Rectal smooth muscle tissue (tissue), 1 donor: ENCODE data around the gene PRPF40A.

ENCODE experiments used
- H3K27ac ChIP-seq: one replicate; pipeline ENCODE4 v1.7.0; 2013; ENCODE audit warnings: low read depth, low read length, inconsistent platforms
- H3K27me3 ChIP-seq: one replicate; pipeline ENCODE4 v1.7.0; 2013; ENCODE audit warnings: low read length; ENCODE audit not compliant: control insufficient read depth, insufficient read depth
- H3K36me3 ChIP-seq: one replicate; pipeline ENCODE4 v1.7.0; 2013; ENCODE audit warnings: low read length; ENCODE audit not compliant: control insufficient read depth, insufficient read depth
- H3K4me1 ChIP-seq: one replicate; pipeline ENCODE4 v1.7.0; 2013; ENCODE audit warnings: low read length; ENCODE audit not compliant: control insufficient read depth, insufficient read depth
- H3K4me3 ChIP-seq: one replicate; pipeline ENCODE4 v1.7.0; 2013; ENCODE audit warnings: low read length
- H3K9ac ChIP-seq: one replicate; pipeline ENCODE4 v1.7.0; 2013; ENCODE audit warnings: low read length

PRPF40A gene

DNA sequence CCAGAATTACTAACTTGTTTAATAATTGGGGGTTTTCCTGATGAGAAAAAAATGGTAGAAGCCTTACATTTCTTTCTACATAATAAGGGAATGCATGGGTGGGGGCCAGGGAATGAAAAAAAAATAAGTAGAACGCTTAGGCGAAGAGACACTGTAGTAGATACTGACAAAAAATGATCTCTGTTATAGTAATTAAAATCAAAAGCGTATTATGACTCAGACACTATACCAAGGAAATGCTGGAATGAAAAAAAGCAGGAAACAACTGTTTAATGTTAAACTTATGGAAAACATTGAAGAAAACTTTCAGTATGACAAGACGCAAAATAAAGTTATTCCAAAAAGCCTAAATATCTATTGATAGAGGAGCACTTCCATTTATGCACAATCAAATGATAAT, 42.9 kb downstream of the PRPF40A start:
- H3K4me3 ChIP-seq, result no peak overlapping the region
- H3K9ac ChIP-seq, result no peak overlapping the region
- no peaks in the 10 kb centered on the region for H3K27me3 ChIP-seq
- no peak overlapping the region for H3K27ac ChIP-seq
- H3K36me3 ChIP-seq, result peaks cover 12% of the 10 kb centered on the region
- no peaks in the 10 kb centered on the region for H3K4me1 ChIP-seq

DNA sequence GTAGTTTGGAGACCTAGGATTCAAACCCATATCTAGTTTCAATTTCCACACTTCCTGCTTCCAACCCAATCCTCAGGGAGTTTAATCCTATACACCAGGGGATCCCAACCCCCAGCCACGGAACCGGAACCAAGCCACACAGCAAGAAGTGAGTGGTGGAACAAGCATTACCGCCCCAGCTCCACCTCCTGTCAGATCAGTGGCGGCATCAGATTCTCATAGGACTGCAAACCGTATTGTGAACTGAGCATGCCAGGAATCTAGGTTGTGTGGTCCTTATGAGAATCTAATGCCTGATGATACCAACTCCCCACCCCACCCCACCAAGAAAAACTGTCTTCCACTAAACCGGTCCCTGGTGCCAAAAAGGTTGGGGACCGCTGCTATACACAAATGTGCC, 52.5 kb downstream of the PRPF40A start:
- no peak overlapping the region for H3K27ac ChIP-seq
- H3K4me1 ChIP-seq, result no peaks in the 10 kb centered on the region
- H3K9ac ChIP-seq, result no peak overlapping the region
- peaks cover 20% of the 10 kb centered on the region for H3K36me3 ChIP-seq
- H3K4me3 ChIP-seq, result no peak overlapping the region
- no peaks in the 10 kb centered on the region for H3K27me3 ChIP-seq

DNA sequence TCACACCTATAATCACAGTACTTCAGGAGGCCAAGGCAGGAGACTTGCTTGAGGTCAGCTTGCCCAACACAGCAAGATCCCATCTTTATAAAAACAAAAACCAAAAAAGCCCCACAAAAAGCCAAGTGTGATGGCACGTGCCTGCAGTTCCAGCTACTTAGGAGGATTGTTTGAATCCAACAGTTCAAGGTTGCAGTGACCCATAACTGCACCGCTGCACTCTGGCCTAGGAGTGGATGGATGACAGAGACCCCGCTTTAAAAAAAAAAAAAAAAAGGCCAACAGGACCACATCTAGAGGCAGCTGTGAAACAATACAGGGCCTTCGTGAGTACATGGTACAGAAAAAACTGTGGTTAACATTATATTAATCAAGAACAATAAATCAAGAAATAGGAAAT, 56.2 kb downstream of the PRPF40A start:
- no peak overlapping the region for H3K9ac ChIP-seq
- no peak overlapping the region for H3K4me3 ChIP-seq
- H3K27ac ChIP-seq, result no peak overlapping the region
- no peaks in the 10 kb centered on the region for H3K4me1 ChIP-seq
- H3K27me3 ChIP-seq, result no peaks in the 10 kb centered on the region
- peaks cover 18% of the 10 kb centered on the region for H3K36me3 ChIP-seq

DNA sequence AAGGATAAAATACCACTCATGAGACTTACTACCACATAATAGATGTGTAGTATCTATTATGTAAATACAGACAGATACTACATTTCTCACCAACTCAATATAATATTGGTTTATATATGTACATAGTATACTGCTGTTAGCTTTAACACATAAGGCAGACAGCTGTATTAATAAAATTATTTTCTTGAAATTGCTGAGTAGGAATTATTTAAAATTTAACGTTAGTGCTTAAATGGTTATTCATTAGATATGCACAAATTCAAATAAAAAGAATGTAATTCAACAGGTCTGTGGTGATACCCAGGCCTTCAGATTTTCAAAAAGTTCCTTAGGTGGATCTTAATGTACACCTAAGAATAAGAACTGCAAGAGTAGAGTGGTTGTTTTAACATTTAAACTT, 59.0 kb downstream of the PRPF40A start:
- Histone ChIP-seq H3K27me3 (no peaks in the 10 kb centered on the region), H3K27ac (no peak overlapping the region), H3K4me1 (no peaks in the 10 kb centered on the region), H3K4me3 (no peak overlapping the region), H3K36me3 (peaks cover 12% of the 10 kb centered on the region), H3K9ac (no peak overlapping the region)

DNA sequence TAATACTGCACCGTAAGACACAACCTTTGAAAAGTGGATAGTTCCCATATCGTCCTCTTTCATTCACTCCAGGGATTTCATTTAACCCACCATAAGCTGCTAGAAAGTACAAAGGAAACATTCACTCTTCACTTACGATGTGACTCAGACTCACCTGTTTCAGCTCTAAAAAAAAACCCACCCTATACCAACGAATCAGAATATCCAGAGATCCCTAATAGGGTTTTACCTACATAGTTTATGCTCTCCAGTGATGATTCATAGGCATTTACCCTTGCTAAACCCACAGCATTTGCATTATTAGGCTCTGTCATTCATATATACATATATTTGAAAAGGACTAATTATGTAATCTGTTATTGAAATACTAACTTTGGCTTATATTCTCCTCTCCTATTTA, 60.2 kb downstream of the PRPF40A start:
- Histone ChIP-seq H3K27me3 (no peaks in the 10 kb centered on the region), H3K4me1 (no peaks in the 10 kb centered on the region), H3K4me3 (no peak overlapping the region), H3K9ac (no peak overlapping the region), H3K36me3 (peaks cover 12% of the 10 kb centered on the region), H3K27ac (no peak overlapping the region)

DNA sequence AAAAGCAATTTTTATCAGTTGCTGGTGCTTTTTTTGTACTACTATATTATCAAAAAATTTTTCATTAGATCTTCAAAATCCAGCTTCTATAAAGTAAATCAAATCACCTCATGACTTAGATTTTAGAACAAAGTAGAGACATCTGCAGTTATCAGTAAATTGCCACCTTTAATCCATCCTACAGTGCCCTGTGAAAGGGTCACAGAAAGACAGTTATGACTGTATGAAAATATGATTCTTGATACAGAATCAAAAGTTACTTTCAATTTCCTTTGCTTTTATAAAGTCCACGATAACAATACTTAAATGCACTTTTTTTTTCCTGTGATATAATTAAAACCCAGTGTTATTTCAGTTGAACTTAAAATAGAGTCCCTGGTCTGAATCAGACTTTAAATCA, 61.4 kb downstream of the PRPF40A start:
- peaks cover 10% of the 10 kb centered on the region for H3K36me3 ChIP-seq
- no peak overlapping the region for H3K4me3 ChIP-seq

DNA sequence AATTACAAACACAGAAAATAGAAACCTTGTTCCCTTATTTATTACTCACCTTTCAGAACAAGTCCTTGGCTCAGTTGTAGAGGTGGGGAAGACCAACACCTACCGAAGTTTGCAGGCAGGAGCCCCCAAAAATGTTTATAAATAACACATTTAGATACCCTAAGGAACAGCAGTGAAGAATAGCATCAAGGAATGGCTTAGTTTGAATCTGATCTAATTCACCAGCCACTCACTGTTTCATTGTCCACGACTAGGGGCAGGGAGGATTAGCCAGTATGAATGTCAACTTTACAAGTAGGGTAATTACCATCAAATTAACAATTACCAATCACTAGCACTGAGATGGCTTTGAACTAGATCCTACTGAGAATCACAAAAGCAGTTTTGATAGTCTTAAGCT, 65.4 kb downstream of the PRPF40A start:
- H3K27ac ChIP-seq, result no peak overlapping the region
- no peaks in the 10 kb centered on the region for H3K36me3 ChIP-seq
- peaks cover 4% of the 10 kb centered on the region for H3K4me1 ChIP-seq
- H3K4me3 ChIP-seq, result no peak overlapping the region
- H3K27me3 ChIP-seq, result no peaks in the 10 kb centered on the region
- no peak overlapping the region for H3K9ac ChIP-seq

More for the DNA sequence above, 61.4 kb downstream of the PRPF40A start:
- Histone ChIP-seq H3K9ac (no peak overlapping the region), H3K4me1 (no peaks in the 10 kb centered on the region), H3K27me3 (no peaks in the 10 kb centered on the region), H3K27ac (no peak overlapping the region)

DNA sequence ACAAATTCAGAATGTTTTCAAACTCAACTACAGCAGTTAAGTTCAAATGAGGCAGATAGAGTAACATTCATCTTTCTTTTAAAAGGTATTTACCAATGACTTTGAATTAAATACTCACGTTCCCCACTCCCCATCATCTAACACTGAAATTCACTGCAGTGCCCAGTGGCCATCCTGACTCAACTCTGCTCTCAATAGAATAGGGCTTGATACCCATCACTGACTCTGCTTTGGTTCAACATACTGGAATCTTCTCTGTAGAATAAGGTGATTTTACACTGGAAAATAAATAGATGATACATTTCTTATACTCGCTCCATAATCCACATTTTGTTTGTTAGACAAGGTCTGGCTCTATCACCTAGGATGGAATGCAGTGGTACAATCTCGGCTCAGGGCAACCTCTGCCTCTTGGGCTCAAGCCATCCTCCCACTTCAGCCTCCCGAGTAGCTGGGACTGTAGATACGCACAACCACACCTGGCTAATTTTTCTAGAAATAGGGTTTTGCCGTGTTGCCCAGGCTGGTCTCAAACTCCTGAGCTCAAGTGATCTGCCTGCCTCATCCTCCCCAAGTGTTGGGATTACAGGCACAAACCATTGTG, 66.4 kb downstream of the PRPF40A start:
- H3K4me1 ChIP-seq, result peaks cover 4% of the 10 kb centered on the region
- no peak overlapping the region for H3K27ac ChIP-seq
- H3K9ac ChIP-seq, result no peak overlapping the region
- H3K36me3 ChIP-seq, result no peaks in the 10 kb centered on the region
- H3K4me3 ChIP-seq, result no peak overlapping the region
- no peaks in the 10 kb centered on the region for H3K27me3 ChIP-seq

DNA sequence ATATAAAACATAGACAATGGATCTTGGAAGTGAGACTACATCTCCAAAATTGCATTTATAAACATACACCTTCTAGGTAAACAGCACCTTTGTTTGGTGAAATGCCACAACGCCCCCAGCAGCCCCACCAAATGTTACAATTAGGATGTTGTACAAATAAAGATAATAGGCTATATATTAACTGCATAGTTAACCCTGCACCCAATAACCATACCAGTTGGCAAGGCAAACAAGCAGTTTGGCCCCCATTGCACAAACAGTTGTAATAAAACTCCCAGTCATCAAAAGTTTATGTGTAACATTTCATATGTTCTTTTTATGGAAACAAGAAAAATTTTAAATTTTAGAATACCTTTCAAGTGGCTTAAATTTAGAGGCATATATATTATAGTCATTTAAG, 67.3 kb downstream of the PRPF40A start:
- H3K4me1 ChIP-seq, result peaks cover 4% of the 10 kb centered on the region
- H3K36me3 ChIP-seq, result peaks cover 3% of the 10 kb centered on the region
- no peaks in the 10 kb centered on the region for H3K27me3 ChIP-seq
- H3K9ac ChIP-seq, result no peak overlapping the region
- no peak overlapping the region for H3K4me3 ChIP-seq
- H3K27ac ChIP-seq, result no peak overlapping the region

DNA sequence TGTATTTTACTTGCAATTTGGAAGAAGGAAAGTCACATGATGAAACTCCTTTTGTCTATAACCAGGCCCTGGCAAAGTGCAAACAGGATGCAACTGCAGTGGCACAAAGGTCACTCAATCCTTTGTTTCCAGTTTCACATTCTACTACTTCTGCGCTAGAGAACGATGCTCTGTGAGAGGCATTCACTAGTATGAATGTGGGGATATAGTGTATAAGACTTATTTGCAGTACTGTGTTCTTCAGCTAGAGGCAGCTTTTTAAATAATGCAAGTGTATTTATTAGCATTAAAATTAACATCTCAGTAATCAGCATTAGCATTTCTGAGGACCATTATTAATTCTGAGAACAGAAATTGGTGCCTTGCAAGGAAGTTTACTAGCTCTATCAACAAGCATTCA, 68.9 kb downstream of the PRPF40A start:
- Histone ChIP-seq H3K36me3 (peaks cover 3% of the 10 kb centered on the region), H3K27me3 (no peaks in the 10 kb centered on the region), H3K27ac (no peak overlapping the region), H3K9ac (no peak overlapping the region), H3K4me3 (no peak overlapping the region), H3K4me1 (peaks cover 4% of the 10 kb centered on the region)

DNA sequence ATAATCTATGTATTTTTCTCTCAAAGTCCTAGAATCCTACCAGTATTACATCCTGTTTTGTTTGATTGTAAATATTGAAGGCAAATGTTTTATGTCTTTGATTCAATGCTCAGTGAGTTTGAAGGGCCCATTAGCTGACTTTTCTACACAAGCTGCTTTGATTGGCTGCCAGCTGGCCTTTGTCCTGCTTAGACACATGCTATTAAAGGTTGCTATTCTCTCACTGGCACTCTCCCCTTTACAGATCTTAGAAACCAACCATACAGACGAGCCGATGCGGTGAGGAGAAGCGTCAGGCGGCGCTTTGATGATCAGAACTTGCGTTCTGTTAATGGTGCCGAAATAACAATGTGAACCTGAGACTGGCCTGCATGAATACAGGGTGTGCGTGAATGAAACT, 69.7 kb downstream of the PRPF40A start:
- H3K4me3 ChIP-seq, result no peak overlapping the region
- no peak overlapping the region for H3K9ac ChIP-seq
- peaks cover 4% of the 10 kb centered on the region for H3K4me1 ChIP-seq
- H3K27me3 ChIP-seq, result no peaks in the 10 kb centered on the region
- H3K36me3 ChIP-seq, result peaks cover 3% of the 10 kb centered on the region
- H3K27ac ChIP-seq, result no peak overlapping the region

DNA sequence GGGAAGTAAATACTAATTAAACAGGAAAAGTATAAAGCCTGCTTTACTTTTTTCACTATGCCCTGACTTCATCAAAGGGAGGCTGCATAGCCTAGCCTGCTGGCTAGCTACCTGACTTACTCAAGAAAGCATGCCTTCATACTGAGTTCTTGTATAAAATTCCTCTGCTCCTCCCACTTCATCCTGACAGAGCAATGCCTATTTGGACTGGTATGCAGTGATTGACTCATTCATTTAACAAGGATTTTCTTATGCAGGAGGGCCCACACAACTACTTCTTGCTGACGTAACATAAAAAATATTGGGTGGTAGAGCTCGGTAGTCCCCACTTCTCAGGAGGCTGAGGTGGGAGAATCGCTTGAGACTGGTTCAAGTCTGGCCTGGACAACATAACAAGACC, 70.5 kb downstream of the PRPF40A start:
- H3K27ac ChIP-seq, result no peak overlapping the region
- H3K27me3 ChIP-seq, result no peaks in the 10 kb centered on the region
- no peak overlapping the region for H3K4me3 ChIP-seq
- peaks cover 3% of the 10 kb centered on the region for H3K36me3 ChIP-seq
- no peak overlapping the region for H3K9ac ChIP-seq
- peaks cover 4% of the 10 kb centered on the region for H3K4me1 ChIP-seq

DNA sequence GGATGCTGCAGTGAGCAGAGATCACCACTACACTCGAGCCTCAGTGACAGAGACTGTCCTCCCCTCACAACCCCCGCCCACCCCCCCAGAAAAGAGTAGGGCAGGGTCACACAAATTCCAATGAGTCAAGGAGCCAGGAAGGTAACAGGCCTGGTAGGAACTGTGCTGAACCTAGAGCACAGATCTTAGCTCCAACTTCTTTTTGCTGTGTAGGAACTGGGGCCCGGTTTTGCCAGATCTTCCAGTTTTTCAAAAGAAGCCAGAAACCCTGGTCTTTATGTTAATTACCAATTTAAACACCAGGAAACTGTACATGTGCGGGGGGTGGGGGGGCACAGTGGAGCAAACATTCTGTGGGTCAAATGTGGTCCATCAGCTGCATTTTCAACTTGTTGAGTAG, 71.0 kb downstream of the PRPF40A start:
- H3K4me3 ChIP-seq, result no peak overlapping the region
- peaks cover 4% of the 10 kb centered on the region for H3K36me3 ChIP-seq
- H3K27me3 ChIP-seq, result no peaks in the 10 kb centered on the region
- H3K27ac ChIP-seq, result no peak overlapping the region
- H3K9ac ChIP-seq, result no peak overlapping the region
- peaks cover 4% of the 10 kb centered on the region for H3K4me1 ChIP-seq
